SK-N-SH treated with all-trans-retinoic acid at 6 μM for 48 hours (cell line): ENCODE results near the gene ARHGAP26.

Experiments
- ATAC-seq: fragments of 200-7000 bp; cut with Tn5 transposase; 3 replicates; pipeline ENCODE4 v1.9.1; 2020; ENCODE audit warnings: mild to moderate bottlenecking, moderate library complexity
- ARNTL ChIP-seq: fragments of 450-650 bp; formaldehyde crosslinking; IDR thresholded peaks from 2 replicates; pipeline ENCODE4 v1.5.0; 2020; ENCODE audit warnings: low read depth, mild to moderate bottlenecking, moderate library complexity, borderline replicate concordance
- BACH2 ChIP-seq: fragments of 250-450 bp; sonication (Bioruptor Pico); IDR thresholded peaks from 2 replicates; pipeline ENCODE4 v1.9.0; 2021; ENCODE audit warnings: mild to moderate bottlenecking, borderline replicate concordance
- CREB5 ChIP-seq: fragments of 250-450 bp; sonication (Bioruptor Pico); IDR thresholded peaks from 2 replicates; pipeline ENCODE4 v1.5.1; 2020; ENCODE audit warnings: low read depth, mild to moderate bottlenecking, moderate library complexity
- CSDC2 ChIP-seq: fragments of 250-450 bp; sonication (Bioruptor Pico); IDR thresholded peaks from 2 replicates; pipeline ENCODE4 v1.5.0; 2020; ENCODE audit warnings: mild to moderate bottlenecking, moderate library complexity
- CSRNP3 ChIP-seq: fragments of 250-450 bp; sonication (Bioruptor Pico); IDR thresholded peaks from 2 replicates; pipeline ENCODE4 v1.5.1; 2021; ENCODE audit warnings: mild to moderate bottlenecking, moderate library complexity
- ESRRG ChIP-seq: fragments of 250-450 bp; sonication (Bioruptor Pico); IDR thresholded peaks from 2 replicates; pipeline ENCODE4 v1.6.1; 2021; ENCODE audit warnings: mild to moderate bottlenecking
- ISL1 ChIP-seq: fragments of 250-450 bp; sonication (Bioruptor Pico); IDR thresholded peaks from 2 replicates; pipeline ENCODE4 v2.1.2; 2022; ENCODE audit warnings: mild to moderate bottlenecking, moderate library complexity
- OSR1 ChIP-seq: fragments of 250-450 bp; sonication (Bioruptor Pico); IDR thresholded peaks from 2 replicates; pipeline ENCODE4 v1.8.0; 2022; ENCODE audit warnings: moderate library complexity, mild to moderate bottlenecking, inconsistent platforms
- PATZ1 ChIP-seq: fragments of 250-450 bp; sonication (Bioruptor Pico); IDR thresholded peaks from 2 replicates; pipeline ENCODE4 v1.8.0; 2020; ENCODE audit warnings: mild to moderate bottlenecking, moderate library complexity, borderline replicate concordance
- POU6F1 ChIP-seq: fragments of 250-450 bp; sonication (Bioruptor Pico); IDR thresholded peaks from 2 replicates; pipeline ENCODE4 v1.8.0; 2021; ENCODE audit warnings: low read depth, mild to moderate bottlenecking, moderate library complexity, borderline replicate concordance
- PPARA ChIP-seq: fragments of 250-450 bp; sonication (Bioruptor Pico); IDR thresholded peaks from 2 replicates; pipeline ENCODE4 v1.5.0; 2020; ENCODE audit warnings: mild to moderate bottlenecking, borderline replicate concordance
- RARB ChIP-seq: fragments of 250-450 bp; sonication (Bioruptor Pico); IDR thresholded peaks from 2 replicates; pipeline ENCODE4 v1.8.0; 2021; ENCODE audit warnings: mild to moderate bottlenecking, moderate library complexity
- SNAI2 ChIP-seq: fragments of 250-450 bp; sonication (Bioruptor Pico); IDR thresholded peaks from 2 replicates; pipeline ENCODE4 v1.5.0; 2020; ENCODE audit warnings: mild to moderate bottlenecking, moderate library complexity
- TCF4 ChIP-seq: fragments of 250-450 bp; sonication (Bioruptor Pico); IDR thresholded peaks from 2 replicates; pipeline ENCODE4 v1.8.0; 2021; ENCODE audit warnings: mild to moderate bottlenecking, moderate library complexity, borderline replicate concordance
- TOX ChIP-seq: fragments of 250-450 bp; sonication (Bioruptor Pico); IDR thresholded peaks from 2 replicates; pipeline ENCODE4 v1.8.0; 2021; ENCODE audit warnings: mild to moderate bottlenecking, moderate library complexity, borderline replicate concordance
- TSHZ2 ChIP-seq: fragments of 250-450 bp; sonication (Bioruptor Pico); IDR thresholded peaks from 2 replicates; pipeline ENCODE4 v1.5.0; 2020; ENCODE audit warnings: mild to moderate bottlenecking, moderate library complexity
- ZC3H10 ChIP-seq: fragments of 250-450 bp; sonication (Bioruptor Pico); IDR thresholded peaks from 2 replicates; pipeline ENCODE4 v1.5.1; 2021; ENCODE audit warnings: mild to moderate bottlenecking, moderate library complexity
- ZFP3 ChIP-seq: fragments of 250-450 bp; sonication (Bioruptor Pico); IDR thresholded peaks from 2 replicates; pipeline ENCODE4 v1.5.0; 2020; ENCODE audit warnings: mild to moderate bottlenecking, moderate library complexity
- ZFP30 ChIP-seq: fragments of 450-650 bp; formaldehyde crosslinking; IDR thresholded peaks from 2 replicates; pipeline ENCODE4 v1.5.0; 2022; ENCODE audit warnings: mild to moderate bottlenecking, moderate library complexity
- ZNF565 ChIP-seq: fragments of 450-650 bp; formaldehyde crosslinking; conservative IDR thresholded peaks from 2 replicates; pipeline ENCODE4 v1.5.0; 2020; ENCODE audit warnings: low read depth, mild to moderate bottlenecking, moderate library complexity

The ARHGAP26 gene

GRCh38 chr5:143198332-143198731 lies 428.2 kb downstream of the ARHGAP26 start:
- no peak for ATAC-seq
- TF ChIP-seq ARNTL (CRISPR knock-in tag), result no peak
- no peak for TF ChIP-seq CSDC2
- TF ChIP-seq ZNF565, result no peak
- no peak for TF ChIP-seq TOX
- no peak for TF ChIP-seq CREB5
- no peak for TF ChIP-seq ZFP3 (CRISPR knock-in tag)
- no peak for TF ChIP-seq RARB (CRISPR knock-in tag)
- no peak for TF ChIP-seq ZFP30 (CRISPR knock-in tag)
- TF ChIP-seq TSHZ2 (CRISPR knock-in tag), result no peak
- no peak for TF ChIP-seq CSRNP3 (CRISPR knock-in tag)
- TF ChIP-seq SNAI2, result no peak
- TF ChIP-seq ISL1, result no peak
- no peak for TF ChIP-seq ZC3H10
- TF ChIP-seq OSR1 (CRISPR knock-in tag), result no peak
- no peak for TF ChIP-seq TCF4 (CRISPR knock-in tag)
- TF ChIP-seq, all 23 proteins: peak for 0

GRCh38 chr5:143199161-143199560 lies 429.0 kb downstream of the ARHGAP26 start:
- no peak for ATAC-seq
- TF ChIP-seq PATZ1 (CRISPR knock-in tag) (no peak), ZC3H10 (no peak), OSR1 (CRISPR knock-in tag) (no peak), ESRRG (CRISPR knock-in tag) (no peak), TCF4 (CRISPR knock-in tag) (no peak), TSHZ2 (CRISPR knock-in tag) (no peak), CSRNP3 (CRISPR knock-in tag) (no peak), CREB5 (no peak), PPARA (CRISPR knock-in tag) (no peak), POU6F1 (CRISPR knock-in tag) (no peak), ZFP3 (CRISPR knock-in tag) (no peak), TOX (no peak), ZFP30 (CRISPR knock-in tag) (no peak), BACH2 (CRISPR knock-in tag) (no peak)
